SH-SY5Y (cell line): ENCODE results near the gene MID1.

Experiments
- GATA2 ChIP-seq: IDR thresholded peaks from 2 replicates; pipeline ENCODE4 v1.6.1; 2011; ENCODE audit warnings: mild to moderate bottlenecking, low read depth, low read length
- GATA3 ChIP-seq: IDR thresholded peaks from 2 replicates; pipeline ENCODE4 v1.6.1; 2011; ENCODE audit warnings: low read depth, mild to moderate bottlenecking, low read length, moderate library complexity

- no peak for TF ChIP-seq GATA3
- no peak for TF ChIP-seq GATA2
Measured at GRCh38 chrX:10444204-10444603, 176.2 kb downstream of the MID1 start.
